ENCODE results near the gene CLEC2L. TPM values are rescaled to one million over a fixed set of nuclear protein-coding genes. Genes with fewer than 3 reads are reported as not detected.
A peak's percentile ranks its signal among the peaks of the same experiment; 100 is the strongest.

Gene CLEC2L
- total and polyA plus RNA-seq, 2 experiments from 2014 or later: not detected

- H3K4me3 ChIP-seq: no peak overlapping the region
- no peak overlapping the region for H3K27ac ChIP-seq
- H3K4me1 ChIP-seq (ENCODE audit: insufficient read depth): no peaks in the 10 kb centered on the region
- no peaks in the 10 kb centered on the region for H3K9me3 ChIP-seq (ENCODE audit: low read depth)
- 97% methylated on average over 7 of the region's 7 CpGs for WGBS (ENCODE audit: low lambda C conversion rate, missing lambda C conversion rate)
- no peaks in the 10 kb centered on the region for H4K20me1 ChIP-seq (ENCODE audit: insufficient read depth, poor library complexity, severe bottlenecking)
- H3K4me2 ChIP-seq: peak overlapping the region; percentile 80
- DNase-seq (ENCODE audit: low spot score): no peak
- H3K27me3 ChIP-seq: peaks cover 13% of the 10 kb centered on the region
- H3K79me2 ChIP-seq: no peaks in the 10 kb centered on the region
- H3K9me2 ChIP-seq (replicated peaks; ENCODE audit: insufficient read depth): no peaks in the 10 kb centered on the region
- TF ChIP-seq EZH2 (IDR thresholded peaks at IDR 0.05; ENCODE audit: borderline replicate concordance) (no peak), EZH2phosphoT487 (IDR thresholded peaks at IDR 0.05; ENCODE audit: low read depth, severe bottlenecking, unreplicated experiment) (no peak), CTCF (IDR thresholded peaks at IDR 0.05; ENCODE audit: poor library complexity) (no peak)
- no peaks in the 10 kb centered on the region for H3K36me3 ChIP-seq (replicated peaks; ENCODE audit: insufficient read depth, low read depth)
- no peak overlapping the region for H2AFZ ChIP-seq
Measured at GRCh38 chr7:139500770-139501138, 22.7 kb upstream of the CLEC2L start.

- Histone ChIP-seq H3K9me2 (replicated peaks; ENCODE audit: insufficient read depth) (no peaks in the 10 kb centered on the region), H2AFZ (no peak overlapping the region), H3K4me1 (ENCODE audit: insufficient read depth) (no peaks in the 10 kb centered on the region), H3K36me3 (replicated peaks; ENCODE audit: insufficient read depth, low read depth) (no peaks in the 10 kb centered on the region), H3K27me3 (peaks cover 13% of the 10 kb centered on the region), H3K4me2 (no peak overlapping the region), H3K4me3 (no peak overlapping the region), H4K20me1 (ENCODE audit: insufficient read depth, poor library complexity, severe bottlenecking) (no peaks in the 10 kb centered on the region), H3K79me2 (no peaks in the 10 kb centered on the region), H3K27ac (no peak overlapping the region), H3K9me3 (ENCODE audit: low read depth) (no peaks in the 10 kb centered on the region)
- DNase-seq (ENCODE audit: low spot score): no peak
- no peak for TF ChIP-seq CTCF (IDR thresholded peaks at IDR 0.05; ENCODE audit: poor library complexity)
- no peak for TF ChIP-seq EZH2phosphoT487 (IDR thresholded peaks at IDR 0.05; ENCODE audit: low read depth, severe bottlenecking, unreplicated experiment)
- TF ChIP-seq EZH2 (IDR thresholded peaks at IDR 0.05; ENCODE audit: borderline replicate concordance): no peak
- WGBS (ENCODE audit: low lambda C conversion rate, missing lambda C conversion rate): 95% methylated on average over 22 of the region's 22 CpGs
Measured at GRCh38 chr7:139502226-139502625, 21.3 kb upstream of the CLEC2L start.

GRCh38 chr7:139505563-139505962 is 17.9 kb upstream of the CLEC2L start:
- H3K79me2 ChIP-seq: no peaks in the 10 kb centered on the region
- H3K9me2 ChIP-seq (replicated peaks; ENCODE audit: insufficient read depth): no peaks in the 10 kb centered on the region
- 69% methylated on average over 9 of the region's 9 CpGs for WGBS (ENCODE audit: low lambda C conversion rate, missing lambda C conversion rate)
- H3K9me3 ChIP-seq (ENCODE audit: low read depth): no peaks in the 10 kb centered on the region
- no peak overlapping the region for H3K4me2 ChIP-seq
- no peak overlapping the region for H2AFZ ChIP-seq
- H3K27ac ChIP-seq: no peak overlapping the region
- TF ChIP-seq CTCF (IDR thresholded peaks at IDR 0.05; ENCODE audit: poor library complexity) (peak; percentile 9), EZH2 (IDR thresholded peaks at IDR 0.05; ENCODE audit: borderline replicate concordance) (no peak), EZH2phosphoT487 (IDR thresholded peaks at IDR 0.05; ENCODE audit: low read depth, severe bottlenecking, unreplicated experiment) (no peak)
- no peak for DNase-seq (ENCODE audit: low spot score)
- H3K4me1 ChIP-seq (ENCODE audit: insufficient read depth): no peaks in the 10 kb centered on the region
- H3K36me3 ChIP-seq (replicated peaks; ENCODE audit: insufficient read depth, low read depth): no peaks in the 10 kb centered on the region
- H3K27me3 ChIP-seq: no peaks in the 10 kb centered on the region
- H3K4me3 ChIP-seq: no peak overlapping the region
- H4K20me1 ChIP-seq (ENCODE audit: insufficient read depth, poor library complexity, severe bottlenecking): no peaks in the 10 kb centered on the region

- no peaks in the 10 kb centered on the region for H3K9me2 ChIP-seq (replicated peaks; ENCODE audit: insufficient read depth)
- no peak overlapping the region for H3K27ac ChIP-seq
- whole genome bisulfite sequencing (ENCODE audit: low lambda C conversion rate, missing lambda C conversion rate): 91% methylated on average over 2 of the region's 2 CpGs
Measured at GRCh38 chr7:139509535-139509934, 13.9 kb upstream of the CLEC2L start.

More at GRCh38 chr7:139509535-139509934, 13.9 kb upstream of the CLEC2L start:
- TF ChIP-seq EZH2 (IDR thresholded peaks at IDR 0.05; ENCODE audit: borderline replicate concordance): no peak
- no peak for TF ChIP-seq EZH2phosphoT487 (IDR thresholded peaks at IDR 0.05; ENCODE audit: low read depth, severe bottlenecking, unreplicated experiment)
- no peak for TF ChIP-seq CTCF (IDR thresholded peaks at IDR 0.05; ENCODE audit: poor library complexity)
- H2AFZ ChIP-seq: no peak overlapping the region
- no peaks in the 10 kb centered on the region for H3K9me3 ChIP-seq (ENCODE audit: low read depth)
- no peaks in the 10 kb centered on the region for H3K27me3 ChIP-seq
- no peak for DNase-seq (ENCODE audit: low spot score)
- no peaks in the 10 kb centered on the region for H4K20me1 ChIP-seq (ENCODE audit: insufficient read depth, poor library complexity, severe bottlenecking)
- H3K4me1 ChIP-seq (ENCODE audit: insufficient read depth): no peaks in the 10 kb centered on the region
- no peak overlapping the region for H3K4me3 ChIP-seq
- no peaks in the 10 kb centered on the region for H3K36me3 ChIP-seq (replicated peaks; ENCODE audit: insufficient read depth, low read depth)
- no peak overlapping the region for H3K4me2 ChIP-seq
- H3K79me2 ChIP-seq: no peaks in the 10 kb centered on the region

All from hepatocyte (in vitro differentiated cells).